GM21423 (cell line): Measurements from ENCODE around the gene HAPSTR1.

Experiments used
- ATAC-seq: cut with Tn5 transposase; IDR thresholded peaks from one replicate; pipeline ENCODE4 v1.9.1; 2021; ENCODE audit warnings: mild to moderate bottlenecking, moderate library complexity; ENCODE audit not compliant: unreplicated experiment

HAPSTR1 gene

GRCh38 chr16:9095656-9096397, 4.4 kb downstream of the HAPSTR1 start:
- ATAC-seq = no peak

- no peak for ATAC-seq
Measured at GRCh38 chr16:9096416-9096952, 5.0 kb downstream of the HAPSTR1 start.

GRCh38 chr16:9097266-9098219, 6.1 kb downstream of the HAPSTR1 start:
- ATAC-seq = no peak

GRCh38 chr16:9098377-9099090, 7.1 kb downstream of the HAPSTR1 start:
- no peak for ATAC-seq

- peak; percentile 45 for ATAC-seq
Measured at GRCh38 chr16:9099131-9099625, 7.7 kb downstream of the HAPSTR1 start.

GRCh38 chr16:9102379-9102778, 10.9 kb downstream of the HAPSTR1 start:
- ATAC-seq = no peak

- ATAC-seq = no peak
Measured at GRCh38 chr16:9102943-9103342, 11.5 kb downstream of the HAPSTR1 start.

- ATAC-seq = no peak
Measured at GRCh38 chr16:9103546-9103945, 12.1 kb downstream of the HAPSTR1 start.

- no peak for ATAC-seq
Measured at GRCh38 chr16:9105189-9105588, 13.7 kb downstream of the HAPSTR1 start.

GRCh38 chr16:9107025-9107970, 15.9 kb downstream of the HAPSTR1 start:
- no peak for ATAC-seq

- no peak for ATAC-seq
Measured at GRCh38 chr16:9109255-9109654, 17.8 kb downstream of the HAPSTR1 start.

GRCh38 chr16:9112166-9112843, 20.9 kb downstream of the HAPSTR1 start:
- ATAC-seq = no peak

GRCh38 chr16:9112844-9113186, 21.4 kb downstream of the HAPSTR1 start:
- no peak for ATAC-seq

GRCh38 chr16:9113707-9114106, 22.3 kb downstream of the HAPSTR1 start:
- ATAC-seq = no peak

GRCh38 chr16:9114112-9114511, 22.7 kb downstream of the HAPSTR1 start:
- no peak for ATAC-seq

- no peak for ATAC-seq
Measured at GRCh38 chr16:9114842-9115241, 23.4 kb downstream of the HAPSTR1 start.

GRCh38 chr16:9115277-9115676, 23.8 kb downstream of the HAPSTR1 start:
- ATAC-seq = no peak

- ATAC-seq = no peak
Measured at GRCh38 chr16:9116141-9116540, 24.7 kb downstream of the HAPSTR1 start.

- no peak for ATAC-seq
Measured at GRCh38 chr16:9118170-9118569, 26.7 kb downstream of the HAPSTR1 start.
